T-helper 1 cell (primary cell): ENCODE data around the gene C19orf25.
A peak's percentile ranks its signal among the peaks of the same experiment; 100 is the strongest.
"Not testable (repeated sequence)": the region's sequence is repeated elsewhere in the genome, so short reads cannot be mapped to it uniquely, and the experiment has no call there.

Experiments
- DNase-seq, 5 donors: peaks; one replicate each; pipeline ENCODE4 v3.0.0-alpha.2; 2012 to 2020

Gene C19orf25

DNA sequence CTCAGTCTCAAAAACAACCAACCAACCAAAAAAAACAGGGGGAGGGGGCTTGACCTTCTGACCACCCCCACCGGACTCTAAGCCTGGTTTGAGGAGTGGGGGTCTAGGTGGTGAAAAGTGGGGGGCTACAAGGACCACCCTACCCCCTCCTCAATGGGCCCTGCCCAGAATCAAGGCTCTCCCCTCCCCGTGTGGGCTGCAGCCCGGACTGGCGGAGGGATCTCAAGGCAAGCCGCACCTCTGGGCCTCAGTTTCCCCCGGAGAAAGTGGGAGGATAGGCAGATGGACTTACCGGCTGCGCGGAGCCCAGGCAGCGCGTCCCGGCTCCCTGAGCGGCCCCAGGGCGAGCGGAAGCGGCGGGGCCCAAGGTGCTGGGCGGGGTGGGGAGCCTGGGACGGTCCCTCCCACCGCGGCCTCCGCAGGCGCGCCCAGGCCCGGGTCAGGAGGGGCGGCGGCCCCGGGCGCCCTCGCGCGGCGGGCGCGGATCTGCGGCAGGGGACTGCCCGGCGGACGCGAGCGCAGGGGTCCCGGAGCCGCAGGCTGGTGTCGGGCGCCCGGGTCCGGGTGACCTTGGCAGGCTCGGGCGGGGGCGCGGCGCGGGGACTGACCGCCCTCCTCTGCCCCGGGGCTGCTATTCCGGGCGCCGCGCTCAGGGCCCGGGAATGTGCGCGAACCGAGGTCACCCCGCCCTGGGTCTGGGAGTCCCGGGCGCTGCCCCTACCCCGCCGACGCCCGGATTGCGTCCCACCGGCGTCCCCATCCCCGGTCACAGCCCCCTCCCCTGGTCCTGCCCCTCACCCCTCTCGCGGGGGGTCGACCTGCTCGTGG, 33.9 kb upstream of the C19orf25 start, which contains the start of gene ADAMTSL5:
Gene ADAMTSL5, minus strand, starts transcription at position 349 of the 828 bp plus-strand sequence. CDS start 2,076 bp downstream, outside the sequence.
- peak; percentile 33 to 75 (median 41) for DNase-seq

DNA sequence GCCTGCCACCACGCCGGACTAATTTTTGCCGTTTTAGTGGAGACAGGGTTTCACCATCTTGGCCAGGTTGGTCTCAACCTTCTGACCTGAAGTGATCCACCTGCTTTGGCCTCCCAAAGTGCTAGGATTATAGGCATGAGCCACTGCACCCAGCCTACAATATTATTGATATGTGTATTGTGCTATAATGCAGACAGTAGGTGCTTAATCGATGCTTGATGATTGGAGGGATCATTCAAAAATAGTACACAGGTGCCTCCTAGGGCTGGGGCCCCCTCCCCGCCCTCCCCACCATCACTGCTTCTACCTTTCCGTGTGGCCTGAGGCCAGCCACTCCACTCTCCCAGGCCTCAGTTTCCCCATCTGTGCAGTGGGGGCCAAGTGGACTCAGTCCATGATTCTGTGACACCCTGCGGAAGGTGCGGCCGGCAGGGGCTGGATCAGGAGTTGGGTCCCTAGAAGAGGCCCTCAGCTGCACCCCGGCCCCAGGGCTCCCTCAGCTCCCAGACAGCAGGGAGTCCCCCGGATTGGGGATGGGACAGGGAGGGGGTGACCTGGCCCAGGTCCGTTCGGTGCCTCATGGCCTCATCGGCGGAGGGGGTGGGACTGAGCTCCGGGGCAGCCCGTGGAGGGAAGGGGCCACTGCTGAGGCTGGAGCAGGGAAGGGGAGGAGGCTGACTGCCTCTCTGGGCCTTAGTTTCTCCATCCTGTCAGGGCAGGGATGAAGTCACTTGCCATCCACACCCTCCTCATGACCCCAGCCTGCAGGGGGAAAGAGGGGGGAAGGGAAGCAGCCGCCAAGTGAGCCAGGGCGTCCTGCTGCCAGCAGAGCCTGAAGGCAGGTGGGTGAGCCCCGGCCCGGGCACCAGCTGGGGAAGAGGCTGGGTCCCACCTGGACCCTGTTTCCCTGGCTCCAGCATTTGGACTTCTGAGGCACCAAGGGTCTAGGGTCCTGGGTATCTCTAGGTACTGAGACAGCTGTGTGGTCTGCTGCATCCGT, 32.6 kb upstream of the C19orf25 start:
- no peak for DNase-seq

DNA sequence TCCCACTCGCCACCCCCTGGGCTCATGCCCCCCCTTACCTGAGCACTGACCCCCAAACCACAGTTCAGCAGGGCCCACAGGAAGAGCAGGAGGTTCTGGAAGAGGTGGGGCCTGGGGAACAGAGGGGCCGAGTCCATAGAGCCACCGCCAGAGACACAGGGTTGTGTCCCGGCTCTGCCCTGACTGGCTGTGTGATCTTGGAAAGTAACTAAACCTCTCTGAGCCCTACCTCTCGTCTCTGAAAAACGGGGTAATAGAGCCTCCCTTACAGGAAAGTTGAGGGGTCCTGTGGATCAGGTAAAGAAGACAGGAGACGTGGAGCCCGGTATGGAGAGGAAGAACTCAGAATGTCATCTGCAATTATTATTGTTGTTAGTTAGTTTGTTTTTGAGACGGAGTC, 31.8 kb upstream of the C19orf25 start:
- DNase-seq, result no peak

DNA sequence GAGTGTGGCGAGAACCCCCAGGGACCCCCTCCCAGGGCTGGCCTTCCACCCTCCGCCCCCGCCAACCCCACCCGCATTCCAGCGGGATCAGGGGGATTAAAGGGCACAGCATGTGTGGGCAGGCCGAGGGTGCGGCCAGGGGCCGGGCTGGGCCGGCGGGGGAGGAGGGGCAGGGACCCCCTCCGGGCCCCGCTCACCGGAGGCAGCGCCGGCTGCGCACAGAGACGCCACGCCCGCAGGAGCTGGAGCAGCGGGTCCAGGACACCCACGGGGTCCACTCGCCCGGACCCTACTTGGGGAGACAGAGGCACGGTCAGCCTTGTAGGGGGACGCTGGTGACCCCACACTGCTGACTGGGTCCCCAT, 31.4 kb upstream of the C19orf25 start:
- DNase-seq, result no peak

DNA sequence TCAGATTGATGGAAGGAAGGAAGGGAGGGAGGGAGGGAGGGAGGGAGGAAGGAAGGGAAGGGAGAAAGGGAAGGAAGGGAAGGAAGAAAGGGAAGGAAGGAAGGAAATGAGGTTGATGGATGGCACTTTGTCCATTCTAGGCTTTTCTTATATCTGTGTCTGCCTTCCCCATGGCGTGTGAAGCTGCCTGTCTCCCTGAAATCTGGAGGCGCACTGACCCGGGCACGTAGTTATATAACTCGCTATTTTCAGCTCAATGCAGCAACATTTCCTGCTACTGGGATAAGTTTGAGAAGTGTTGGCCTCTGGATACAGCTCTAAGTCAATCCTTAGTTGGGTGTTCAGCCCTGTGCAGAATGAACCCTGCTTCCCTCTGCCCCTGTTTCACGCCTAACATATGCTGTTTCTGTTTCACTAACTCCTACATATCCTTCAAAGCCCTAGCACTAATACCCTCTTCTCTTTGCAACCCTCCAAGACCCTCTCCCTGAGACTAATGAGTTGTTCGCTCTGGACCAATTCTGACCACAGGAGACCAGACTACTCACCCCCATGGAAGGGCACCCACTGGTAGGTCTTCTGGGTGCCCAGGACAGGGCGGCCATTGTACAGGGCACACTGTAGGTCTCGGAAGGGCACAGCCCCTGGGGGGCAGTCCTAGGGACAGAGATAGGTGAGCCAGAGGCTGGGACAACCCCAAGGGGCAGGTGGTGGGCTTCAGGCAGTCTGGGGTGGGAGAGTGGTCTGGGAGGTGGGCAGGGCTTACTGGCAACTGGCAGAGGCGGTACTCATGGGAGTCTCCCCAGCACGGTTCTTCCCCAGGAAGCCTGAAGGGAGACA, 30.8 kb upstream of the C19orf25 start:
- DNase-seq, result no peak

DNA sequence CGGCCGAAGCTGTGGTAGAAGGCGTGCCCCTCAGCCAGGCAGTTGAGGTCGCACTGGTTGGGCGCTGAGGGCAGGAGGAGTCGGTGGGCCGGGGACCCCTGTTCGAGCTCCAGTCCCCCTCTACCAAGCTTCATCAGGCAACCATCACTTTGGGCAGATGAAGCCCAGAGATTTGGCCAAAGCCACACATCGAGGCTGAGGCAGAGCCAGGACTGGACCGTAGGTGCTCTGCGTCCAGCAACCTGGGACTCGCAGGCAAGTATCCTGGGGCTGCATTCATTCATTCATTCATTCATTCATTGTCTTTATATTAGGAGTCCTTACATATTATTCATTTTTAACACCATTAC, 29.5 kb upstream of the C19orf25 start:
- DNase-seq, result no peak

DNA sequence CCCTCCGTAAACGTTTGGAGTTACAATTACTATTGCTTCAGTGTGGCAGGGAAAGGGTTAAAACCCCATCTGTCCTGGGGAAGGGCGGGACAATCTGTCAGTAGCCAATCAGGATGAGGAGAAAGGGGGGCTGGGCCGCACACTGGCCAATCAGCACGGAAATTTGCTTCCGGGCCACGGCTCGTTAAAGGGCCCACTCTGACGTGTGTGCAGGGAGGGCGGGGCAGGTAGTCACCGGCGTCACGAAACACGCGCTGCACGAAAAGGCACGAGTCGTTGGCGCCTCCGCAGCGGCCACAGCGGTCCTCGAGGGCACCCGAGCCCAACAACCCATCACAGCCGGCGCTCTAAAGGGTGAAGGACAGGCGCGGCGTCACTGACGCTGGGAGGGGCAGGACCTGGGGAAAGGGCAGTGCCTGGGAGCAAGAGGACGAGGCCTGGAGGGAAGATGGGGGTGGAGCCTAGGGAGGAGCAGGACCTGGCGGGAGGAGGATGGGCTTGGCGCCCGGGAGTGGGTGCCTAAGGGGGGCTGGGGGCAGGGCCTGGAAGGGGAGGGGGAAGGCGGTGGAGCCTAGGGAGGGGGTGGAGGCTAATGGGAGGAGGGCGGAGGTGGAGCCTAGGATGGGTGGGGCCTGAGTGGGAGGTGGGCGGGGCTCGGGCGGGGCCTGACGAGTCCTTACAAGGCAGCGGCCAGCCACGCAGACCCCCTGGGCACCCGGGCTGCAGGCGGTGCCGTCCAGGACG, 28.9 kb upstream of the C19orf25 start:
- peak; percentile 80 to 94 (median 89) for DNase-seq

DNA sequence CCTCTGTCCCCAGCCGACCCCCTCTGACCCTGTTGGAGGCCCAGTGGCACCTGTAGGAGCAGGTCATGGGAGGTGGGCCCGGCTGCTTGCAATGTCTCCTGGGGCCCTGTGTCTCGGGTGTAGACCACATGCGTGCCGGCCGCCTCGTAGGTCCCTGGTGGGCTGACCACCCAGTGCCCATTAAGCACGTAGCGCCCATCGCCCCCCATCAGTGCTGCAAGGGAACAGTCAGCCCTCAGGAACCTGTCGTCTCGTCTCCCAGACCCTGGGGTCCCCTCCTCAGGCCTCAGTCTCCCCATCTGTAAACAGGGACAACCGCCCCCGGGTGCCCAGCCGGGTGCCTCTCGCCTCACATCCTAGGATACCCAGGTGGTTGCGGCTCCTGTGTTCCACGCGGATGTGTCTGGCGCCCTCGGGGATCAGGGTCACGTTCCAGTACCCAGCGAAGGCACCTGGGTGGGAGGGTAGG, 28.2 kb upstream of the C19orf25 start:
- no peak for DNase-seq

DNA sequence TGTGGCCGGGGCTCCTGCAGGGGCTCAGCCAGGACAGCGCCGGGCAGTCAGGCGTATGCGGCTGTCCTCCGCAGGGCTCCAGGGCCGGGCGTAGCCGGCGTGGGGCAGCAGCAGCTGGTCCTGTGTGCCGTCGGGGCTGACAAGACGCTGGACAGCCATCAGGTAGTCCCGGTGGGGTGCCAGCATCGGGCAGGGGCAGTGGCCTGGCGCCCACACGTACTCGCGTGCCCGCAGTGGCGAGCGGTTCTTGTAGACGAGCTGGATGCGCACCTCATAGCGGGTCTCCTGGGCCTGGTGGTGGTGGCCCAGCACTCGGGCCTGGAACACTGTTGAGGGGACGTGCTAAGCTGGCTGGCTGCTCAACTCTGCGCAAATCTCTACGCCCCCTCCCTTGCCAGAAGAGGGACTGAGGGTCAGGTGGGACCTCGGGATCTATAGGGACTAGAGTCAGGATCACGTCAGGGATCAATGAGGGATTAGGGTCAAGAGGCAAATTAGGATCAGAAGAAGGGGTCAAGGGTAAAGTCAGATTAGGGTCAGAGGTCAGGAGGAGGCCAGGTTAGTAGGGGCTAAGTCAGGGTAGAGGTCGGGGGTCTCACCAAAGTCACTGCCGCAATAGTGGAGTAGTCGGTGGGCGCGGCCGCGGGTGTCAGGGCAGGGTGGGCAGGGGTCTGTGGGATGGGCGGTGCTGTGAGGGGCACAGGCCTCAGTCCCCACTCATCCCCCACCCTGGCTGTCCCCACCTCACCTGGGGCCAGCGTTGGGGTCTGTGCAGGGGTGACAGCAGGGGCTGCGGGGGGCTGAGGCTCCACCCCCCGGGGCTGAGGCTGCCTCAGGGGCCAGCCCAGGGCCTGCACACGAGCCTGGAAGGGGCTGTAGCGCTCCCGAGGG, 27.2 kb upstream of the C19orf25 start:
- no peak for DNase-seq

DNA sequence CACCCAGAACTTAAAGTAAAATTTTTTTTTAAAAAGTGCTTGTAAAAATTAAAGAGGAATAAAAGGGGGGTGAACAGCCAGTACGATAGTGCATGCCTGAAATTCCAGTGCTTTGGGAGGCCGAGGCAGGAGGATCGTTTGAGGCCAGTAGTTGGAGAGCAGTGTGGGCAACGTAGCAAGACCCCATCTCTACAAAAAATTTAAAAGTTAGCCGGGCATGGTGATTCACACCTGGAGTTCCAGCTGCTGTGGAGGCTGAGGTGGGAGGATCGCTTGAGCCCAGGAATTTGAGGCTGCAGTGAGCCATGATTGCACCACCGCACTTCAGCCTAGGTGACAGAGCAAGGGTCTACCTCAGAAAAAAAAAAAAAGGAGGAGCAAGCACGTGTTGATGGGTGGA, 26.0 kb upstream of the C19orf25 start:
- DNase-seq, result no peak

DNA sequence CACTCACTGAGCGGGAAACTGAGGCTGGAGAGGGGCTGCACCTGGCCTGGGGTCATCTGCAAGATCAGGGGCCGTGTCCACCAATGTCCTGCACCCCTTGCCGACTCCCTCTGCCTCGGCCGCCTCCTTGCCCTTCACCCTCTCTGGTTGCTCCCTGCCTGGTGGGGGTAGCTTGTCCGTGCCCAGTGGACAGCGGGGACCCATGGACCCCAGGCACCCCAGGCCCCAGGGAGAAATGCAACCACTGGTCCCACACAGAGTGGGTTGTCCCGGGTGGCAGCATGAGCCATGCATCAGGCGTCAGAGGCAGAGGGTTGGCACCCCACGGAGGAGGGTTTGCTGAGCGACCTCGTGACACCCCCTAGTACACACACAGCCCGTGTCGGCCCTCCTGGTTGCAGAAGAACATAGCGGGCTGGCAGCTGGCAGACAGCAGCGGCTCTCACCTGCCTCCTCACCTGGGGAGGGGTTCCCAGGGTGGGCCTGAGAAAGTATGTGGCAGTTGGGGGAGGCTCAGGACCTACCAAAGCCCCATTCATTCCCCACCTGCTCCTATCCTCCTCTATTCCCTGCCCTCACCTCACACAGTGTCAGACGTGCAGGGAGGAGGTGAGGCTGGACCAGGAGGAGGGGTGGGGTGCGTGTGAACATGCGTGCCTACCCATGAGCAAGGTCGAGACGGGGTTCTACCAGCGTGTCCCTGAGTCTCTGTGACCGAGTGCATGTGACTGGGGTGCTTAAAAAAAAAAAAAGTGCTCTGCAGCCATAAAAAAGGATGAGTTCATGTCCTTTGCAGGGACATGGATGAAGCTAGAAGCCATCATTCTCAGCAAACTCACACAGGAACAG, 25.1 kb upstream of the C19orf25 start:
- DNase-seq, result no peak

DNA sequence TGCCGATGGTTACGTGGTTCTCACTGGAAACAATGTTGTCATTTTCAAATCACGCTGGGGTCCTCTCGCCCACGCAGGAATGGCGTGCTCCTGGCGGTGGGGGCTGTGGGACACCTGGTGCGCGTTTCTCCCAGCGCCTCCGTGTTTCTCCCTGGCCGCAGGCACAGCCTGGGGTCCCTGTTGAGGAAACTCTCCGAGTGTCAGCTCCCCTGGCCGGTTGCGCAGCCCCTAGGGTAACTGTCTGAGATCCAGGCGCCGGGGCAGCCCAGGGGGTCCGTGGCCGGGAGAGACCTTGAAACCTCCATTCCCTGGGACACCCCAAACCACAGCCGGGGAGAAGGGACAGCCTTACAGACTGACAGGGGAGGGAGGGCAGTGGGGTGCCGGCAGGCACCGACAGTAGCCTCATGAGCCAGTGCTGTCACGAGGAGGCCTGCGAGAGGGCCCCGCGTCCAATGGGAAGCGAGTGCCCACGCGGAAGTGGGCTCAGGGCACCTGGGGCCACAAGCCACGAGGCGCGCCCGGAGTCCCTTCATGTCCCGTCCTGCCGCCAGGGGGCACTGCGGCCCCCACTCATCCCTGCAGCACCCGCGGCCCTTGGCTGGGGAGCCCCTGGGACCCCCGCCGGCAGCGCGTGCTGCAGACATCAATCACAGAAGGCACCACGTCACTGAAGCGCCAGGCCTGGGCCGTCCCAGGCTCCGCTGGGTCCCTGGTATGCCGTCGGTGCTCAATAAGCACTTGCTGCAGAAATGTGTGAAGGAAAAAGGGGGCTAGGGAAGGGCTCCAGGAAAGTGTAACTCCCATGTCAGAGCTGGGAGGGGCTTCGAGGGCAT, 24.3 kb upstream of the C19orf25 start:
- peak in 4 of 5 donors; percentile 42 to 60 (median 52) for DNase-seq

DNA sequence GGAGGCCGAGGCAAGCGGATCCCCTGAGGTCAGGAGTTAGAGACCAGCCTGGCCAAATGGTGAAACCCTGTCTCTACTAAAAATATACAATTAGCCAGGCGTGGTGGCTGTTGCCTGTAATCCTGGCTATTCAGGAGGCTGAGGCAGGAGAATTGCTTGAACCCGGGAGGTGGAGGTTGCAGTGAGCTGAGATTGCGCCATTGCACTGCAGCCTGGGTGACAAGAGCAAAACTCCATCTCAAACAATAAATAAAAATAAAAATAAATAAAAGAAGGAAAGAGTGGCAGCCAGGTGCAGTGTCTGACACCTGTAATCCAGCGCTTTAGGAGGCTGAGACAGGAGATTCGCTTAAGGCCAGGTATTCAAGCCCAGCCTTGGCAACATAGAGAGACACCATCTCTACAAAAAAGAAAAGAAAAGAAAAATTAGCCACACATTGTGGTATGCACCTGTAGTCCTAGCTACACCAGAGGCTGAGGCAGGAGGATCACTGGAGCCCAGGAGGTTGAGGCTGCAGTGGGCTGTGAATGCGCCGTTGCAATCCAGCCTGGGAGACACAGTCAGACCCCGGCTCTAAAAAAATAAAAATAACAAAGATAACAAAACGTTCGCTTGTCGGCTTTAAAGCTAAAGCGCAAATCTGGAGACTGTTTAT, 23.5 kb upstream of the C19orf25 start:
- DNase-seq, result no peak

DNA sequence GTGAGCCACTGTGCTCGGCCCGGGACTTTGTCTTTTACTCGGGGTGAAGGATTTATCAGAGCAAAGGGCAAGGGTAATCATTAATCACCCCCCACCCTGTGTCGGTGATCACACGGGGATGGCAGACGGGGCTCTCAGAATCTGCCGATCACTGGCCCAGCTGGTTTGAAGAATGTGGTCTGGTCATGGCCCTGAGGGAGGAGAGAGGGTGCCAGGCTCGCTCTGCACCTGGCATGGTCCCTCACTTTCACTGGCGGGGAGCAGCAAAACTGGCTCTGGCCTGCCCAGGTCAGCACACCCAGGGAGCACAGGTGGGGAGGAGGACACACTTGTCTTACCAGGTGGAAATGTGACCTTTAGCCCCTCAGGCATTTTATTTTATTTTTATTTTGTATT, 22.2 kb upstream of the C19orf25 start:
- no peak for DNase-seq

DNA sequence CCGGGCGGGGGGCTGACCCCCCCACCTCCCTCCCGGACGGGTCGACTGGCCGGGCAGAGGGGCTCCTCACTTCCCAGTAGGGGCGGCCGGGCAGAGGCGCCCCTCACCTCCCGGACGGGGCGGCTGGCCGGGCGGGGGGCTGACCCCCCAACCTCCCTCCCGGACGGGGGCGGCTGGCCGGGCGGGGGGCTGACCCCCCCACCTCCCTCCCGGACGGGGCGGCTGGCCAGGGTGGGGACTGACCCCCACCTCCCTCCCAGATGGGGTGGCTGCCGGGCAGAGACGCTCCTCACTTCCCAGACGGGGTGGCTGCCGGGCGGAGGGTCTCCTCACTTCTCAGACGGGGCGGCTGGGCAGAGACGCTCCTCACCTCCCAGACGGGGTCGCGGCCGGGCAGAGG, 20.2 kb upstream of the C19orf25 start:
- not testable (repeated sequence) for DNase-seq

DNA sequence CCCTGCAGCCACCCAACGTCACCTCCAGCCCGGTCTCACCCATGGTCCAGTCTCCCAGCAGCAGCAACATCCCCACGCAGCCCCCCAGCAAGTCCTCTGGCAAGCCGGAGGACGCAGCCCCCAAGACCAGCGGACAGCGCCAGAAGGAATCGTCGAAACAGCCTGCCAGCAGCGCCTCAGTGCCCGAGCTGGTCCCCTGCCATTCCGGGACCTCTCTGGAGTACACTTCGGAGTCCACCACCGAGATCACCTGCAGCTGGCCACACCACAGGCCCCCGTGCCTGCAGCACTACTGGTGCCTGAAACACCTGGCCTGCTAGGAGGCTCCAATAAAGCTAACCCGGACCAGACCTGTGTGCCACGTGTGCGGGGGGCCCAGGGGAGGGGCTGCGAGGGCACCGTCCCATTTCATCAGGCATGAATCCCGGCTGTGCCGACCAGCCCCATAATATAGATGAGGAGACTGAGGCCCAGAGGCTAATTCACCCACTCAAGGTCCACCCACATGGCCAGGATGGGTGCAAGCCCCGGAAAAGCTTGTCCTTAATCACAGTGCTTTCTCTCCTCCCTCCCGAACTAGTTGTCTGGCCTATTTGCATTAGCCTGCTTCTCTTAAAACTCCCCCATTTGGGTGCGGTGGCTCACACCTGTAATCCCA, 18.7 kb upstream of the C19orf25 start:
- no peak for DNase-seq

DNA sequence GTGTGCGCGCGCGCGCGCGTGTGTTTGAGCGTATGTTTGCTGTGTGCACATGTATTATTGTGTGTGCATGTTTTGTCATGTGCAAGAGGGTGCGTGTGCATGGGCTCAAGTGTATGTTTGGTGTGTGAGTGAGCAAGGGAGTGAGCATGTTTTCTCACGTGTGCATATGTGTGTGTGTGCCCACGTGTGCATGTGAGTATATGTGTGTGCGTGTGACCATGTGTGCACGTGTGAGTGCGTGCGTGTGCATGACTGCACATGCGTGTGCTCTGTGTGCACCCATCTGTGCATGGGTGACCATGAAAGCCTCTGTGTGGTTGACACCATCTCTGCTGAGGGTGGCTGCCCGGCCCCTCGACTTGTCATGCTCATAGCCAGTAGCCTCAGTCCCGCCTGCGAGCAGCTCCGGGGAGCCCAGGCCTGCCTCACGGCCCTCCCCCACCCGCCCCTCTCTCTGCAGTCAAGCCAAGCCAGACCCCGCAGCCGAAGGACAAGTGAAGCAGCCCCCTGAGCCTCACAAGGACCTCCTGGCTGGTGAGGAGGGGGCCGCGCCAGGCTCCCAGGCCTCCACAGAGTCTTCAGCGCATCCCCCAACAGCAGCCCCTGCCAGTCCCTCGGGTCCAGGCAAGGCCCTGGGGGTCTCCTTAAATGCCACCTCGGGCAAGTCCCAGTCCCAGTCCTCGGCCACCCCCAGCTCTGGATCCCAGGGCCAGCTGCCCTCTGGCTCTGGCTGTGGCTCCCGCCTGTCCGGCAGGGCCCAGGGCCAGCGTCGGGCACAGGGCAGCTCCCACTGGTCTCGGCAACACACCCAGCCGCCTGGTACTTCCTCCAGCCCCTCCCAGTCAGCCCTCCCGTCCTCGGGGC, 17.9 kb upstream of the C19orf25 start:
- no peak for DNase-seq
